Measurements from ENCODE around the gene TMEM258.
A peak's percentile ranks its signal among the peaks of the same experiment; 100 is the strongest.

TMEM258 gene

DNA sequence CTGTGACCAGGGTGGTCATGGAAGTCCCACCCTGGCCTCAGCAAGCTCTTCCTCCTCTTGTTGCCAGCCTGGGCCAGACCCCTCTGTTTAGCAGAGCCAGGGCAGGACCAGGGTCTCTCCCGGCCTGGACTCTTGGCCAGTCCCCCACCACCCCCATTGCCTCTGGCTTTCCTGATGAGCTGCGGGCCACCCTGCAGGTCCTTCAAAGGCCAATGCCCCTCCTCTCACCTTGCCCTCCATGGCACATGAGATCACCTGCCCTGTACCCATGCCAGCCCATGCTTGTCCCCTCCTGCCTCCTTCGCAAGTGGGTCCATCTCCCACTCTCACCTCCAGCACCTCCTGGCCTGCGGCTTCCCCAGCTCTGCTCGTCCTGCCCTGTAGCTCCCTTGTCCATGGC, 46.1 kb upstream of the TMEM258 start:
- DNase-seq: no peak
- H3K27ac ChIP-seq: no peak overlapping the region
- in situ Hi-C loops (cut with HindIII; ENCODE audit: low pct_ligation_motif_present, low sequenced_read_pairs): no loop called here
- H3K4me3 ChIP-seq (ENCODE audit: low read depth, low read length): no peak overlapping the region
- H3K27me3 ChIP-seq (replicated peaks): no peaks in the 10 kb centered on the region
- TF ChIP-seq, protein P1, sequence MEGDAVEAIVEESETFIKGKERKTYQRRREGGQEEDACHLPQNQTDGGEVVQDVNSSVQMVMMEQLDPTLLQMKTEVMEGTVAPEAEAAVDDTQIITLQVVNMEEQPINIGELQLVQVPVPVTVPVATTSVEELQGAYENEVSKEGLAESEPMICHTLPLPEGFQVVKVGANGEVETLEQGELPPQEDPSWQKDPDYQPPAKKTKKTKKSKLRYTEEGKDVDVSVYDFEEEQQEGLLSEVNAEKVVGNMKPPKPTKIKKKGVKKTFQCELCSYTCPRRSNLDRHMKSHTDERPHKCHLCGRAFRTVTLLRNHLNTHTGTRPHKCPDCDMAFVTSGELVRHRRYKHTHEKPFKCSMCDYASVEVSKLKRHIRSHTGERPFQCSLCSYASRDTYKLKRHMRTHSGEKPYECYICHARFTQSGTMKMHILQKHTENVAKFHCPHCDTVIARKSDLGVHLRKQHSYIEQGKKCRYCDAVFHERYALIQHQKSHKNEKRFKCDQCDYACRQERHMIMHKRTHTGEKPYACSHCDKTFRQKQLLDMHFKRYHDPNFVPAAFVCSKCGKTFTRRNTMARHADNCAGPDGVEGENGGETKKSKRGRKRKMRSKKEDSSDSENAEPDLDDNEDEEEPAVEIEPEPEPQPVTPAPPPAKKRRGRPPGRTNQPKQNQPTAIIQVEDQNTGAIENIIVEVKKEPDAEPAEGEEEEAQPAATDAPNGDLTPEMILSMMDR (IDR thresholded peaks at IDR 0.05; ENCODE audit: low read depth, low read length, missing control alignments): no peak
- peaks cover 49% of the 10 kb centered on the region for H3K36me3 ChIP-seq (replicated peaks)

DNA sequence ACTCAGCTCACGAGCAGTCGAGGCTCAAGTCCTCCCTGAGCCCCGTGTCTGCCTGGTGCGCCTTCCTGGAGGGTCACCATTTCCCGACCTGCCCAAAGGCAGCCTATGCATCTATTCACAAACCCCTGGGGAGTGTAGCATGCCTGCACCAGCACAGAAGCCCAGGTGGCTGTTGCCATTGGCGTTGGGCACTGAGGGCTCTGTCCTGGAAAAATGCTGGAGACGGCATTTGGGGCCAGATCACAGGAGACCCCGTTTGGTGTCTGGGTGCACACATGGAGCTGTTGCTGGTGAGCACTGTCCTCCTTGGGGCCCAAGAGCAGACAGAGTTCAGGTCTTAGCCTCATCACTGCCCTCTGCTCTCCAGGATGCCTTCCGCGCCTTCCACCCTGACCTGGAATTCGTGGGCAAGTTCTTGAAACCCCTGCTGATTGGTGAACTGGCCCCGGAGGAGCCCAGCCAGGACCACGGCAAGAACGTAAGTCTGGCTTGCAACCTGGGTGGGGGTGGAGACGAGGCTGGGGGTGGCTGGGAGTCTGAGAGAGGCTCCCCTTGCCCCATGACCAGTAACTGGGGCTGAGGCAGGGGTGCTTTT, 45.1 kb upstream of the TMEM258 start:
- in situ Hi-C loops (cut with HindIII; ENCODE audit: low pct_ligation_motif_present, low sequenced_read_pairs): no loop called here
- no peak overlapping the region for H3K27ac ChIP-seq
- no peaks in the 10 kb centered on the region for H3K27me3 ChIP-seq (replicated peaks)
- peaks cover 39% of the 10 kb centered on the region for H3K36me3 ChIP-seq (replicated peaks)
- DNase-seq: no peak
- no peak overlapping the region for H3K4me3 ChIP-seq (ENCODE audit: low read depth, low read length)
- TF ChIP-seq, protein P1 (IDR thresholded peaks at IDR 0.05; ENCODE audit: low read depth, low read length, missing control alignments): no peak

DNA sequence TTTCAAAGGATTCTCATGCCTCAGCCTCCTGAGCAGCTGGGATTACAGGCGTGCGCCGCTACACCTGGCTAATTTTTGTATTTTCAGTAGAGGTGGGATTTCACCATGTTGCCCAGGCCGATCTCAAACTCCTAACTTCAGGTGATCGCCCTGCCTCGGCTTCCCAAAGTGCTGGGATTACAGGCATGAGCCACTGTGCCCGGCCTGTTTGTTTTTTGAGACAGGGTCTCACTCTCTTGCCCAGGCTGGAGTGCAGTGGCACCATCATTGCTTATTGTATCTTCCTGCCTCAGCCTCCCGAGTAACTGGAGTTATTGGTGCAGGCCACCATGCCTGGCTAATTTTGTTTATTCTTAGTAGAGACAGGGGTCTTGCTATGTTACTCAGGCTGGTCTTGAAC, 43.8 kb upstream of the TMEM258 start:
- no peak overlapping the region for H3K27ac ChIP-seq
- TF ChIP-seq, protein P1 (IDR thresholded peaks at IDR 0.05; ENCODE audit: low read depth, low read length, missing control alignments): no peak
- H3K4me3 ChIP-seq (ENCODE audit: low read depth, low read length): no peak overlapping the region
- DNase-seq: no peak
- peaks cover 28% of the 10 kb centered on the region for H3K36me3 ChIP-seq (replicated peaks)
- H3K27me3 ChIP-seq (replicated peaks): no peaks in the 10 kb centered on the region
- in situ Hi-C loops (cut with HindIII; ENCODE audit: low pct_ligation_motif_present, low sequenced_read_pairs): no loop called here

GRCh38 chr11:61834278-61835048, 42.1 kb upstream of the TMEM258 start:
- peak; percentile 64 for DNase-seq
- Histone ChIP-seq H3K27ac (peak overlapping the region; percentile 68), H3K4me3 (ENCODE audit: low read depth, low read length) (no peak overlapping the region), H3K36me3 (replicated peaks) (peaks cover 15% of the 10 kb centered on the region), H3K27me3 (replicated peaks) (no peaks in the 10 kb centered on the region)
- in situ Hi-C loops (cut with HindIII; ENCODE audit: low pct_ligation_motif_present, low sequenced_read_pairs): no loop called here
- TF ChIP-seq, protein P1 (IDR thresholded peaks at IDR 0.05; ENCODE audit: low read depth, low read length, missing control alignments): no peak

DNA sequence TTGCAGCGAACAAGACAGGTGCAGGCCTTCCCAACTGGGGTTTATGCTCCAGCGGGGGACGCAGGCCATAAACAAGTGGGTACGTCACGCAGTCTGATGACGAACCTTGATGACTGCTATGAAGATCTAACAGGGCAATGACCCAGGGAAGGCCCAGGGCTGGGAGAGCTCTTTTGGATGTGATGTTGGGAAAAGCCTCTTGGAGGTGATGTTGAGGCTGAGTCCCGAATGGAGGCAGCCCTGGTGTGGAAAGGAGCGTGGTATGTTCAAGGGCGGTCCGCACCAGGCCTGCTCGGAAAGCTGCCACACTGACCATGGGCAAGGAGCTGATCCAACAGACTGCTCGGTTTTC, 41.5 kb upstream of the TMEM258 start:
- H3K27me3 ChIP-seq (replicated peaks): no peaks in the 10 kb centered on the region
- in situ Hi-C loops (cut with HindIII; ENCODE audit: low pct_ligation_motif_present, low sequenced_read_pairs): no loop called here
- H3K4me3 ChIP-seq (ENCODE audit: low read depth, low read length): no peak overlapping the region
- H3K27ac ChIP-seq: no peak overlapping the region
- H3K36me3 ChIP-seq (replicated peaks): peaks cover 12% of the 10 kb centered on the region
- TF ChIP-seq, protein P1 (IDR thresholded peaks at IDR 0.05; ENCODE audit: low read depth, low read length, missing control alignments): no peak
- no peak for DNase-seq

Measured in brain microvascular endothelial cell (primary cell).